Activated naive CD4-positive, alpha-beta T cell treated with anti-CD3 and anti-CD28 coated beads, Interleukin-2, amount 10 ng/mL, durations not matched to agents 5 hours and 36 hours (primary cell): ENCODE data around the gene LRRC58. TPM values are rescaled to one million over a fixed set of nuclear protein-coding genes. Genes with fewer than 3 reads are reported as not detected.

Source experiments
- total RNA-seq, 2 experiments: library from RNA; stranded (reverse); gene quantifications; one replicate each; pipeline ENCODE4 v1.2.3, GENCODE V29; 2021

LRRC58 gene
- total RNA-seq, result 10 to 100 TPM; 22.4 to 24.5 TPM

GRCh38 chr3:120348991-120349854 is at the start of gene LRRC58:
Gene LRRC58 (minus strand): TSS chr3:120349354. CDS start chr3:120349243, 111 bp downstream.

GRCh38 chr3:120284747-120285507 is 64.2 kb downstream of the LRRC58 start, which contains the start of gene GPR156:
Gene GPR156 (minus strand): TSS chr3:120285222. CDS start chr3:120244098, 41,124 bp downstream.

Other genes starting within 250 kb of the LRRC58 start
- gene GPR156, start 64.1 kb downstream of the LRRC58 start, total RNA-seq, result not detected
- under 1 TPM; 0.23 to 0.31 TPM for gene FSTL1, start 101.6 kb upstream of the LRRC58 start, total RNA-seq
- gene NDUFB4, start 247.0 kb upstream of the LRRC58 start, total RNA-seq, result 100 to 1,000 TPM; 111 to 115 TPM